ENCODE data around the gene SLC39A8. TPM values are rescaled to one million over a fixed set of nuclear protein-coding genes. Genes with fewer than 3 reads are reported as not detected.

SLC39A8 gene
- total RNA-seq, 1 experiment from 2014 or later = 15.5 TPM

- Mint-ChIP-seq H3K27me3 (ENCODE audit: insufficient read depth, unreplicated experiment) (no peaks in the 10 kb centered on the region), H3K4me1 (ENCODE audit: low read depth, unreplicated experiment) (peaks cover 9% of the 10 kb centered on the region), H3K27ac (ENCODE audit: unreplicated experiment) (no peak overlapping the region), H3K9me3 (ENCODE audit: unreplicated experiment) (no peaks in the 10 kb centered on the region), H3K4me3 (ENCODE audit: unreplicated experiment) (no peak overlapping the region), H3K36me3 (ENCODE audit: insufficient read depth, unreplicated experiment) (peaks cover 4% of the 10 kb centered on the region)
- no peaks in the 10 kb centered on the region for H3K36me3 ChIP-seq (ENCODE audit: control insufficient read depth, insufficient read depth, low read length)
- intact Hi-C loops (cut with micrococcal nuclease; ENCODE audit: unreplicated experiment) = no loop called here
- H3K27me3 ChIP-seq (replicated peaks; ENCODE audit: control insufficient read depth, insufficient read depth, low read length) = no peaks in the 10 kb centered on the region
- CTCF ChIA-PET = no interaction called here
- POLR2A ChIA-PET = no interaction called here
- H3K4me3 ChIP-seq (ENCODE audit: low read depth, low read length) = no peak overlapping the region
- H3K4me1 ChIP-seq = peaks cover 27% of the 10 kb centered on the region
- no peak for TF ChIP-seq CTCF (IDR thresholded peaks at IDR 0.05; ENCODE audit: insufficient read depth in 1 of 2, low read depth in 1 of 2, low read length in 1 of 2, severe bottlenecking in 1 of 2, unreplicated experiment in 1 of 2)
- BruUV-seq (replicated peaks) = no TSS peak
- no peaks in the 10 kb centered on the region for H3K9me3 ChIP-seq
- no peak for DNase-seq
These were observed 6.9 kb downstream of the SLC39A8 start for GRCh38 chr4:102338405-102338804.

DNA sequence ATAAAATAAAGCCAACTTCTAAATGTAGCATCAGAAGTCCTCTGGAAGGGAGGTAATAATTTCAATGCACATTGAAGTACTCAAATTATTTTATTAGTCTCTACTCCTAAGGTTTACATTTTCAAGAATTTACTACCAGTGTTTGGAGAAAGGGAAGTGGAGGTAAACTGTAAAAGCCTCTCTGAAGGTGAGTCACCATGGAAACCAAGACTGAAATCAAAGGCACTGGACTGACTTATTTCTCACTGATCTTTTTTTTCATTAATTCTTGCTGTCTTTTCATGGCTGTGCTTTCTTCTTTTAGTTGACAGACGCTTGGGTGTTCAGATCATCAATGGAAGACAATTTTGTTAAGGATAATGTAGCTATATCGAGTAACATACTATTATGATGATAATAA is 9.7 kb downstream of the SLC39A8 start:
- no peak overlapping the region for H3K4me3 Mint-ChIP-seq (ENCODE audit: unreplicated experiment)
- Histone ChIP-seq H3K4me1 (peaks cover 17% of the 10 kb centered on the region), H3K9me3 (no peaks in the 10 kb centered on the region), H3K27me3 (replicated peaks; ENCODE audit: control insufficient read depth, insufficient read depth, low read length) (no peaks in the 10 kb centered on the region), H3K4me3 (ENCODE audit: low read depth, low read length) (no peak overlapping the region), H3K36me3 (ENCODE audit: control insufficient read depth, insufficient read depth, low read length) (no peaks in the 10 kb centered on the region)
- peaks cover 4% of the 10 kb centered on the region for H3K36me3 Mint-ChIP-seq (ENCODE audit: insufficient read depth, unreplicated experiment)
- BruUV-seq (replicated peaks) = no TSS peak
- TF ChIP-seq CTCF (IDR thresholded peaks at IDR 0.05; ENCODE audit: insufficient read depth in 1 of 2, low read depth in 1 of 2, low read length in 1 of 2, severe bottlenecking in 1 of 2, unreplicated experiment in 1 of 2) = no peak
- DNase-seq = no peak
- intact Hi-C loops (cut with micrococcal nuclease; ENCODE audit: unreplicated experiment) = no loop called here
- ChIA-PET POLR2A (no interaction called here), CTCF (no interaction called here)
- H3K9me3 Mint-ChIP-seq (ENCODE audit: unreplicated experiment) = no peaks in the 10 kb centered on the region
- H3K27ac Mint-ChIP-seq (ENCODE audit: unreplicated experiment) = no peak overlapping the region
- no peaks in the 10 kb centered on the region for H3K27me3 Mint-ChIP-seq (ENCODE audit: insufficient read depth, unreplicated experiment)
- peaks cover 3% of the 10 kb centered on the region for H3K4me1 Mint-ChIP-seq (ENCODE audit: low read depth, unreplicated experiment)

DNA sequence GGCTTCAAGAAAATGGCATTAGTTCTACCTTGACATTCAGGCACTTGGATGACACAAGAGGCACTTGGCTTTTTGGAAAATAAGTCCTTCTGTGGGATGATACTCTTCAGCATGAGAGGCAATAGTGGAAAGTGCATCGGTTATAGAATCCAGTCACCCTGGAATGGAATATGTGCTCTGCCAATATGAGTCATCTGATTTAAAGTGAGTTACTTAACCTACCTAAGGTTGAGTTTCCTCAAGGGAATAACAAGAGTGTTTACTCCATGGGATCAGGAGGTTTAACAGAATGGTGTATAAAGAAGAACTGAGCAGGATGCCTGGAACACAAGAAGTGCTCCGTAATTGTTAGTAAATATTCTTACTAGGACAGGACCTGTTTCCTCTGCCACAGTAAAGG is 10.7 kb downstream of the SLC39A8 start:
- H3K27me3 Mint-ChIP-seq (ENCODE audit: insufficient read depth, unreplicated experiment) = no peaks in the 10 kb centered on the region
- H3K4me1 ChIP-seq = peaks cover 10% of the 10 kb centered on the region; the same call in 1 of the 2 replicates
- no peak overlapping the region for H3K27ac Mint-ChIP-seq (ENCODE audit: unreplicated experiment)
- intact Hi-C loops (cut with micrococcal nuclease; ENCODE audit: unreplicated experiment) = no loop called here
- no peaks in the 10 kb centered on the region for H3K9me3 Mint-ChIP-seq (ENCODE audit: unreplicated experiment)
- no peak for TF ChIP-seq CTCF (IDR thresholded peaks at IDR 0.05; ENCODE audit: insufficient read depth in 1 of 2, low read depth in 1 of 2, low read length in 1 of 2, severe bottlenecking in 1 of 2, unreplicated experiment in 1 of 2)
- H3K4me1 Mint-ChIP-seq (ENCODE audit: low read depth, unreplicated experiment) = no peaks in the 10 kb centered on the region
- no peak overlapping the region for H3K4me3 Mint-ChIP-seq (ENCODE audit: unreplicated experiment)
- H3K9me3 ChIP-seq = no peaks in the 10 kb centered on the region
- POLR2A ChIA-PET = no interaction called here
- no peaks in the 10 kb centered on the region for H3K27me3 ChIP-seq (replicated peaks; ENCODE audit: control insufficient read depth, insufficient read depth, low read length)
- no peak for DNase-seq
- CTCF ChIA-PET = no interaction called here
- no peak overlapping the region for H3K4me3 ChIP-seq (ENCODE audit: low read depth, low read length)
- H3K36me3 Mint-ChIP-seq (ENCODE audit: insufficient read depth, unreplicated experiment) = peaks cover under 1% of the 10 kb centered on the region
- BruUV-seq (replicated peaks) = no TSS peak
- H3K36me3 ChIP-seq (ENCODE audit: control insufficient read depth, insufficient read depth, low read length) = no peaks in the 10 kb centered on the region

Data from Caco-2 (cell line).